Endometrial microvascular endothelial cells (primary cell): ENCODE data around the gene GRIFIN. TPM values are rescaled to one million over a fixed set of nuclear protein-coding genes. Genes with fewer than 3 reads are reported as not detected.

Source experiments
- in situ Hi-C: cut with HindIII; loops from 2 replicates; pipeline ENCODE4 v1.10.0; 2017; ENCODE audit warnings: low sequenced_read_pairs, low pct_unique_long_range_greater_than_20kb; ENCODE audit errors: inconsistent ontology term
- total RNA-seq: library from RNA; depleted of rRNA; stranded (reverse); fragments of >200 nt; gene quantifications from one replicate; pipeline ENCODE4 v1.2.3, GENCODE V29; 2015; ENCODE audit errors: inconsistent ontology term

Gene GRIFIN
- total RNA-seq, 1 donor from 2014 or later = not detected

DNA sequence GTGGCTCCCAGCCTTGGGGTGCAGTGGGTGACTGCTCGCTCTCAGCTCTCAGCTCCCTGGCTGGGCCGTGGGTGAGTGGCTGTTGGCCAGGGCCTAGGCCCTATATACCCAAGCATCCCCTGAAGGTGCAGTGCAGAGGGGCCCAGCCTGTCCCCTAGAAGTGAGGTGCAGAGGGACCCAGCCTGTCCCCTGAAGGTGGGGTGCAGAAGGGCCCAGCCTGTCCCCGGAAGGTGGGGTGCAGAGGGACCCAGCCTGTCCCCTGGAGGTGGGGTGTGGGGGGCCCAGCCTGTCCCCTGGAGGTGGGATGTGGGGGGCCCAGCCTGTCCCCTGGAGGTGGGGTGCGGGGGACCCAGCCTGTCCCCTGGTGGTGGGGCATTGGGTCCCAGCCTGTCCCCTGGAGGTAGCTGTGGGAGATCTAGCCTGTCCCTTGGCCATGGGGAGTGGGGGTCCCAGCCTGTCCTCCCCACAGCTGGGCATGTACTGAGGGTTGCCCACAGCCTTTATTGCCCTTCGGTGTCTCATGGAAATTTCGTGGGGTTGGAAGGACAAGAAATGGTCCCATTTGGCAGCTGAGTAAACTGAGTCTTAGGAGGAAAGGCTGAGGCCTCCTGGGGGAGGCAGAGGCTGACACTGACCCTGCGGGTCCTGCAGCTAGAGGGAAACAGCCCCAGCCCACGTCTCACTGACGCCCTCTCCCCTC lies 25.9 kb upstream of the GRIFIN start:
- in situ Hi-C loops = no loop called here

DNA sequence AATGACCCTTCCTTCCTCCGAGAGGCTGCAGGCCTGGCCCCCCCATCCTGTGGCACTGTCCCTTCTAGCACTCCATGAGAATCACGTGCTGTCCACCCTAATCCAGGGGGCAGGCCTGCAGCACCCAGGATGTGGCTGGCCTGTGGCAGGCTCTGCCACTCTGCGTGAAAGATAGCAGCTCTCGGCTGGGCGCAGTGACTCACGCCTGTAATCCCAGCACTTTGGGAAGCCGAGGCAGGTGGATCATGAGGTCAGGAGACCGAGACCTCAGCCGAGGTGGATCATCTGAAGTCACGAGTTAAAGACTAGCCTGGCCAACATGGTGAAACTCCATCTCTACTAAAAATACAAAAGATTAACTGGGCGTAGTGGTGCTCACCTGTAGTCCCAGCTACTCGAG lies 24.5 kb upstream of the GRIFIN start:
- in situ Hi-C loops = no loop called here

DNA sequence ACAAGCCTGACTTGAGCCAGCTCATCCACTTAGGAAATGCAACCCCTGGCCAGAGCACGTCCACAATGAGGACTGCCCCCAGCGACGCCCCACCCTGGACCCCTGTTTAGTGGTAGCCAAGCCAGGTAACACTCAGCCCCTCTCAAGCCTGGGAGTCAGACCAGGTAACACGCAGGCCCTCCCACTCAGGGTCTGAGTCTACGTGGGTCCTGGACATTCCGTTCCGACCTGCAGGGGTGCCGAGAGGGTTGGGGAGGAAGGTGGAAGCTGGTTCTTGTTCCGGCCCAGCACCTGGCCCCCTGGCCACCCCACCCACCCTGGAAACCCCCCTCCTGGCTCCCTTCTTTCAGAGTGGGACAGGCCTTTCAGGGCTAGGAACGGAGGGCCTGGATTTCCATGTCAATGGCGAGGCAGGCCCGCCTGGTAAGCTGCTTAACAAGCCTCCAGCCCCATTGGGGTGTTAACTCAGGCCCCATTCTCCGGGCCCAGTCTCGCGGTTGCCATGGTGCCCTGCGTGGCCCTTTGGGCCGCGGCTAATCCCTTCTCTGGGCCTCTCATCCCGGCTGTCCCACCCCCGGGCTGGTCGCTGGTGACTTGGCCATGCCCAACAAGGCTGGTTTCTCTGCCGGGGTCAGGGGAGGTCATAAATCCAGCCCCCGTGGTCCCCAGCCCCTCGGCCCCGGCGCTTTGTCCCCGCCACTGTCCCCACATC lies 23.7 kb upstream of the GRIFIN start:
- in situ Hi-C loops = no loop called here

DNA sequence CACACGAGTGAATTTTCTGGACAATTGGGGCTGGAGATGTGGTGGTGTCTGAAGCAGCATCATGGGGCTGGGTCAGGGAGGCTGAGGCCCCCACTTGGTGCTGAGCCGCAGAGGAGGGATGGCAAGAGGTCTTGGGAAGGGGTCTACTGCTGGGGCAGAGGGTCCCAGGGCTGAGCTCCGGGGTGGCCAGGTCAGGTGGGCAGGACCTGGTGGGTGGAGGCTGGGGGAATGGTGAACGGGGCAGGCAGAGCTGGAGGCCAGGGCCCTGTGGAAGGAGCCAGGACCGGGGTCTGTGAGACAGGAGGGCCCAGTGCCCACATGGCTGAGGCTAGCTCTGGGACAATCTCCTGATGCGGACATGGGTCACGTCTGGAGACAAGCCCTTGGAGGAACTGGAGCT lies 23.0 kb upstream of the GRIFIN start:
- in situ Hi-C loops = no loop called here

DNA sequence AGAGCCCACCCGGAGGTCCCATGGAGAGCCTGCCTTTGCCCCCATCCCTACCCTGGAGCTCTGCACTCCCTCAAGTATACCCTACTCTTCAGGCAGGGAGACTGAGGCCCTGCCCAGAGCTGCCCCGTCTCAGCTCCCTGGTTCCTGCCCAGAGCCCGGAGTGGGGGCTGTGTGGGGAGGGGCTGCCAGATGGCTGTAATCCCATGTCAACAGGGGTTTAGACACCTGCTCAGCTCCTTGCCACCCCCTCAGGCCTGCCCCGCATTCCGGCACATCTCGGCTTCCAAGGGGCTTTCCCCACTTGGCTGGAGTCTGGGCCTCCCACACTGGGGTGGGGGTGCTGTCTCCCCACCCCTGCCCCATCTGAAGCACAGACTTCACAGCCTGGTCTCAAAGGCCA lies 22.5 kb upstream of the GRIFIN start:
- in situ Hi-C loops = no loop called here

DNA sequence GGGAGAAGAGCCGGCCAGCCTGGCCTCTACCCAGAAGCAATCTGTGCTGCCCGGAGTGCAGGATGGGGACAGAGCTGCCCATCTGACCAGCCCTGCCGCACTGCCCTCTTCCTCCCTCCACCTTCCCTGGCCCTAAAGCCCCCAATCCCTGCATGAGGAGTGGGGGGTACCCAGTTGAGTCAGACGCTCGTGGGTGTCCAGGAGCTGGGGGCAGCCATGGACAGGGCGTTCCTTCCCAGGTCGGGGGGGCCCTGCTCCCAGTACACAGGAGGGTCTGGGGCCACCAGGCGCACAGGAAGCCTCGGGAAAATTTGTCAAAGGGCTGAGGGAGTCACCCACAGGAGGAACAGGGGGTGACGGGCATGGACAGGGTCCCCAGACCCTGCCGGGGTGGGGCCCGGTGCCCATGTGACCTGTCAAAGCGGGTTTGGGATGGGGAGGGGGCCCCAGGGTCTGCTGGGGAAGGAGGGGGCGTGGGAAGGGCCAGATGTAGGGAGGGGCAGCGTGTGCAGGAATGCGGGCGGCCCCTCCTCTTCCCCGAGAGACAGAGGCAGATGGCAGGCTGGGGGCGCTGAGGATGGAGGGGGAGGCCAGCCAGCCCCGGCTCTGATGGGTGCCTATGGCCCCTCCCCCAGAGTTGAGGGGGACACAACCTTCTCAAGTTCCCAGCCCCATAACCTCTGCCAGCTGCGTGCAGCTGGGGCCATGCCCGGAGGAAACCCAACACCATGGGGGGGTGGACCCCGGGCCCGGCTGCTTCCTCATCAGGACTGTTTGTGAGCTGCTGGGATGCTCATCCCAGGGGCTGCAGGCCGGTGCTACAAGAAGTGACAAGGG lies 21.5 kb upstream of the GRIFIN start:
- in situ Hi-C loops = no loop called here

DNA sequence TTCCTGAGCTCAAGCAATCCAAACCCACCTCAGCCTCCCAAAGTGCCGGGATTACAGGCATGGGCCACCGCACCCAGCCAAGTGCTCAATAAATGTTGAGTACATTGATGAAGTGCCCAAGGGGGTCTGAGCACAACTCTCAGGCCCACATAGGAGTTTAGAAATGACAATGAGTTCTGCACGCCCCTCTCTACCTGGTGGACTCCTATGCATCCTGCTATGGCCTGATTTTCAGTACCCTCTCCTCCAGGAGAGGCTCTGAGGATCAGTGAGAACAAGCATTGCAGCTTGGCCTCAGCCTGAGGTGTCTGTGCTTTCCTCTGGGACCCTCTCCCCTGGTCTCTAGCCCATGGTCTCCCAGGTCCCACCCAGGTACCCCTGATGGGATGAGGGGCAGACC lies 20.9 kb upstream of the GRIFIN start:
- in situ Hi-C loops = no loop called here

DNA sequence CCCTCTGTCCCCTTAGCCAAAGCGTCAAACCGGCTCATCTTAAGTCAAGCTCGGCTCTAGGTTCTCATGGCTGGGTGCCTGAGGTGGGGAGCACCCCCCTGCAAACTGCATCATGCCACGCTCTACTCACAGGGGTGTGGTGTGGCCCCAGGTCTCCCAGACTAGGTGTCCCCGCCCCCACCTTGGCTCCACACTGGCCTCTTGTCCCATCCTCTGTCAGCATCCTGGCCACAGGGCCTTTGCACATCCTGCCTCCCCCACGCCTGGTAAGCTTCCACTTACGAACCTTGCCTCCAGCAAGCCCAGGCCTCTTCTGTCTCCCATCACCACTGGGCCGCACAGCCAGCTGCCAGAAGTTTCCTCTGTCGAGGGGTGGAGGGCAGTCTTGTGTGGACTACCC lies 20.2 kb upstream of the GRIFIN start:
- in situ Hi-C loops = no loop called here

DNA sequence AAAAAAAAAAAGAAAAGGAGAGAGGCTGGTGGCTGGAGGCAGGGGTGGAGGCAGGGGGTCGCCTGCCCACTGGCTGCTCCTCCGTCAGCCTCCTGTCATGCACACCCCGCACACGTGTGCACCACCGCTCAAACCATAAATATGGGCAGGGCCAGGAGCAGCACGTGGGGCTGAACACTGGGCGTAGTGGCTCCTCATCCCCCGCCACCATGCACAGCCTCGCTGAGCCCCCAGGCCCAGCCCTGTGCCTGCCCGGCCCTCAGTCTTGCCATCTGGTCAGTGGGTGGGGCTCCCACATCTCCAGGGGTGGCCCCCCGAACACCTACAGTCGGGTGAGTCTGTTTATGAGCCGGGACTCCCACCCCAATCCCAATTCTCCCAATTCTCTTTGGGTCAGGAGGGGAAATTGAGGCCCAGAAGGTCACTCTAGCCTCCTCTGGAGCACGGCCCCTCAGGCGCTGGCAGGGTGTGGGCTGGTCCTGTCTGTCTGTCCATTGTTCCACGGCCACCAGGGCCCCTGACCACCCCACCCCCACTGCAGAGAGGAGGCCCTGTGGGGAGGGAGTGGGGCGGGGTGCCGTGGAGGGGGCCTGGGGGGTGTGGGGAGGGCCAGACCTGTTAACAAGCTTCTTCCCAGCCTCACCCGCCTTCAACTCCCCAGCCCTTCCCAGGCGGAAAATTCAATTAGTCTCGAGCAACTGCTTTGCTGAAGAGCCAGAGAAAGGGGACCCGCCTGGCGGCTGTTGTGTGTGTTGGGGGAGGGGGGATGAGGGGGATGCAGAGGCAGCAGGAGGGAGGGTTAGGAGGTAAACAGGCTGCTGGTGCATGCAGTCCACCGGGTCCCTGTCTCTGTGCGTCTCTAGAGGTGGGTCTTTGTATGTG lies 19.5 kb upstream of the GRIFIN start:
- in situ Hi-C loops = no loop called here

DNA sequence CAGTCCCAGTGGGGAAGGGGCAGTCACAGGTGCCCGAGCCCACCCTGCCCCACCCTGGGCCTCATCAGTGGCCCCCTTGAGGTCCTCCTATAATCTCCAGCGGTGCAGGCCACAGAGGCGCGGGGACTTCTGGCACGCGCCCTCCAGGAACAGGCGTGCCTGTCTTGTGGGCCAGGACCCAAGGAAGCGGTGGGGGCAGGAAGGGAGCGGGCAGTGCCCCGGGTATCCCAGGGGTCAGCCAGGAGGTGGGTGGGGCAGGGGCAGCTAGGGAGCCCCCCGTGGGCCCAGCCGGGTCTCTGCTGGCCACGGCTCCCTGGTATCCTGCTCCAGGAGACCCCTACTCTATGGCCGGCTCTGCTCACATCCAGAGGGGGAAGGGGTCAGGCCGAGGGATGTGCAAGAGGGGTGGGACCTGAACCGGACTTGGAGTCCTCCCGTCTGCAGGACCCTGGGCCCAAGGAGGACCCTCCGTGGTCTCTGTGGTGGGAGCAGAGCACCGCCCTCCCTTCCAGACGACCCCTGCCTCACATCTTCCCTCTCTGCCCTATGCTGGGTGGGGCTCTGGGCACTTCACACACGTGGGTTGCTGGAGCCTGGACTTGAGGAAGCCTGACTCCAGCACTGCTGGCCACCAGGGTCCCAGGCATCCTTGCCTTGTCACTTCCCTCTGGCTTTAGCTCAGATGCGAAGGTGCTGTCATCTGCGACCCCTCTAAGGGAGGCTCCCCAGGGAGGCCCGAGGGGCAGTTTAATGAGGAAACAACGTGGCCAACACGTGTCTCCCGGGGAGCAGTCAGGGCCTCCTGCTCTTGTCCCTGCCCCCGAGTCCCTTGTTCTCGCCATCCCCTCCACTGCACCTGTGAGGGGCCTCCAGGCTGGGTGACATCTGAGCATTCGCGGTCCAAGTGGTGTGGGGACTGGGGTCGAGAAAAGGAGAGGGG lies 18.3 kb upstream of the GRIFIN start:
- in situ Hi-C loops = no loop called here

DNA sequence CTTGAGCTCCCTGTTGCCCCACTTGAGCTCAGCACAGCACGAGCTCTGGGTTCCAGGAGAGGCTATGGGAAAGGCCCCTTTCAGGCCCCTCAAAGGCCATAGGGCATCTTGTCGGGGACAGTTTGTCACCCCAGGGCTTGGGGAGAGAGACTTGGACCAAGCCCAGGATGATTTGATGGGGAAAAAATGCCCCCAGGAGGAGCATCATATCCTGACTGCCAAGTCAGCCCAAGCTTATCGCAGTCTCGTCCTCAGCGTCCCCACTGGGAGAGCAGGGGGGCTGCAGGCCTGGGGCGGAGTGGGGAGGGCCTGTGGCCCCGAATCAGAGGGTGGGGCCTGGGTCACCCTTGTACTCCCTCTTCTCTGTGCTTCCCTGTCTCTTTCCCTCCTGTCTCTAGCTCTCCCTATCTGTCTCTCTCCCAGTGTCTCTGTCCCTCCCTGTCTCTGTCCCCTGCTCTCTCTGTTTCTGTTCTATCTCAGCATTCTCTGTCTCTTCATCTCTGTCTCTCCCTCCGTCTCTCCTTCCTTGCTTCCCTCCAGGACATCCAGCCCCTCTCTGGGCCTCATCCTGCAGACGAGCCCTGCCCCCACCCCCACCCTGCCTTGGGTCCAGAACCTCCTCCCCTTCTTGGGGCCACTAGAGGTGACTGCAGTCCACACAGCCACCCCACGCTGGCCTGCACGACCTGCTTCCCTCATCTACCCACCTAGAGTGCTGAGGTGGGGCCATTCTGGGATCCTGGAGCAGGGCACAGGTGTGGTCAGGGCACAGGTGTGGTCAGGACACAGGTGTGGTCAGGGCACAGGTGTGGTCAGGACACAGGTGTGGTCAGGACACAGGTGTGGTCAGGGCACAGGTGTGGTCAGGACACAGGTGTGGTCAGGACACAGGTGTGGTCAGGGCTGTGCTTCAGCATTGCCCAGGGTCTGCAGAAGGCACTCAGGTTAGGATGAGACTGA lies 17.3 kb upstream of the GRIFIN start:
- in situ Hi-C loops = no loop called here

DNA sequence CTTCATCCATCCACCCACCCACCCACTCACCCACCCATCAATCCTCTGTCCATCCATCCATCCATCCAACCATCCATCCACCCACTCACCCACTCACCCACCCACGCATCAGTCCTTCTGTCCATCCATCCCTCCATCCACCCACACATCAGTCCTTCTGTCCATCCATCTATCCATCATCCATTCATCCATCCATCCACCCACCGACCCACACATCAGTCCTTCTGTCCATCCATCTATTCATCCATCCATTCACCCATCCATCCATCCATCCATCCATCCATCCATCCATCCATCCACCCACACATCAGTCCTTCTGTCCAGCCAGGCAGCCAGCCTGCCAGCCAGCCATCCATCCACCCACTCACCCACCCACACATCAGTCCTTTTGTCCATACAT lies 15.8 kb upstream of the GRIFIN start:
- in situ Hi-C loops = no loop called here

DNA sequence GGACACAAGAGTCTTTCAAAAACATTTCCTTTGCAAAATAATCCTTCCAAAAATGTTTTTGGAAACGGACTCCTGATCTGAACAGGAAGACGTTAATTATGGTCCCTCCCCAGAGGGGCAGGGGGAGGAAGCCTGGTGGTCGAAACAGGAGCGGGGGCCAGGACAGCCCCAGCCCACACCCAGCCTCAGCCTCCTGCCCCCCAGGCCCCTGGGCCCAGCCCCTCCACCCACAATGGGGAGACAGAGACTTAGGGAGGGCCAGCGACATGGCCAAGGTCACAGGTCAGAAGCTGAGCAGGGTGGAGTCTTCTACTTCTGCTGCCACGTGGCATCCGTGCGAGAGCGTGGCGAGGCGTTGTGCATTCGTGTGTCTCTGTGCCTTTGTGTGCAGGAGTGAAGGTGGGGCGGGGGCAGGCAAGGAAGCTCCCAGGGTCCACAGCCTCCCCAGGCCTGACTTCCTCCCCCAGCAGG lies 14.0 kb upstream of the GRIFIN start:
- in situ Hi-C loops = no loop called here

DNA sequence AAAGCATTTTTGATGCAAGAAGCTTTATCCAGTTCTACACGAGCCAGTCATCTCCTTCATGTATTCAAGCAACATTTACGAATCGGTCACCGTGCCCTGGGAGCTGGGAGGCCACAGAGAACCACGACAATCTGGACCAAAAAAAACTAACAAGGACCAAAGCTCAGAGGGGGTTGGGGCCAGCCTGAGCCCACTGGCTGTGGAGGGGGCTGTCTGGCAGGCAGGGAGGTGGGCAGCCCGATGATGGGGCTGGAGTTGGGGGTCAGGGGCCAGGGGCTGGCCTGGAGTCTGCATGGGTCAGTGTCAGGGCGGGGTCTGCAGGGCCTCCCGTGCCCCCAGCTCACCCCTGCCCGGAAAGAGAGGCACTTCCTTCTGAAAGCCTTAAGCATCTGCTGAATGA lies 12.5 kb upstream of the GRIFIN start:
- in situ Hi-C loops = no loop called here

DNA sequence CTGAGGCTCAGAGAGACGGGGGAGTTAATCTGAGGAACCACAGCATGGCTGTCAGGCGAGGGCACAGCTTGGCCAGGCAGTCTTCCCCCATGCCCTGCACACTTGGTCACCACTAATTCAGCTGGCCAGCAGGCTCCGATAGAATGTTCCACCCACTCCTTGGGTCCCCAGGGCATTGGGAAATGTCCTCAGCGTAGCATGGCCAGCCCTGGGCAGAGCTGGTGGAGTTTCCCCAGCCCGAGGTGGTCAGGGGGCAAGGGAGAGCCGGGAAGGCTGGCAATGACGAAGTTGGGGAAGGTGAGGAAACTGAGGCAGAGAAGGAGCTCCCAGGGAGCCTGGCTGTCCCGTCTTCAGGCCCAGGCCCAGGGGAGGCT lies 12.1 kb upstream of the GRIFIN start:
- in situ Hi-C loops = no loop called here

DNA sequence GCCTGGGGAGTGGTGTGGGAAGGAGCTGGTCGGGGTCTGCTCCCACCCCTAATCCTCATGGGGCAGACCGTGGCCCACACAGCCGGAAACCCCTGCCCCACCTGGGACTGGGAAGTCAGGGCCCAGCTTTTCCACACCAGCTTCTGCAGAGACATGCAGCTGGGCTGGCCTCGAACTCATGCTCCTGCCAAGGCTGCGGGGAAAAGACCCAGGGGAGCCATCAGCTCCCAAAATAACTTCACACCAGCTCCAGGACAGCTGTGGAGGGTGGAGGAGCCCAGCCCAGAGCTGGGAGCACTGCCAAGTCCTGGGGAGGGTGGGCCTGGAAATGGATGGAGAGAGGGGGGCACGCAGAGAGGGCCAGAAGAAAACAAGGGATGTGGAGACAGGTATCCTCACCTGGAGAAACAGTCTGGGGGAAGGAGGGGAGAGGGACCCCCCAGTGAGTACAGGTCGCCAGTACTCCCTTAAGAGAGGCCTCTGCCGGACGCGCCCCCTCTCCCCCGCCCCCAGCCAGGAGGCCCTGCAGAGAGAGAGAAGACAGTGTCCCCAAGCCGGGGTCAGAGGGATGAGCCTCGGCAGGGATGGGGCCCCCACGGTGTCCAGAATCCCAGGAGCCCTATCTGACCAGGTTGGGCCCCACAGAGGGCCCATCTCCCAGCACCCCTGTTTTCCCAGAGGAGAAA lies 11.5 kb upstream of the GRIFIN start:
- in situ Hi-C loops = no loop called here
